Duodenal mucosa (tissue), 2 donors: ENCODE measurements around the gene KLHL34.

ENCODE experiments used
- H3K27ac ChIP-seq: one replicate; pipeline ENCODE4 v1.7.0; 2013; ENCODE audit warnings: low read depth, low read length
- H3K27me3 ChIP-seq, 2 donors: one replicate each; pipeline ENCODE4 v1.7.0; 2013; ENCODE audit warnings: low read length in 2 of 2, control low read depth in 1 of 2; ENCODE audit not compliant: insufficient read depth in 2 of 2, control insufficient read depth in 1 of 2
- H3K36me3 ChIP-seq, 2 donors: one replicate each; pipeline ENCODE4 v1.7.0; 2013; ENCODE audit warnings: low read length in 2 of 2, control low read depth in 1 of 2; ENCODE audit not compliant: insufficient read depth in 2 of 2, control insufficient read depth in 1 of 2
- H3K4me1 ChIP-seq, 2 donors: one replicate each; pipeline ENCODE4 v1.7.0; 2013; ENCODE audit warnings: low read length in 2 of 2, control low read depth in 1 of 2; ENCODE audit not compliant: insufficient read depth in 2 of 2, control insufficient read depth in 1 of 2
- H3K4me3 ChIP-seq, 2 donors: one replicate each; pipeline ENCODE4 v1.7.0; 2013; ENCODE audit warnings: low read length in 2 of 2, low read depth in 1 of 2
- H3K9ac ChIP-seq, 2 donors: one replicate each; pipeline ENCODE4 v1.7.0; 2013; ENCODE audit warnings: low read length in 2 of 2, low read depth in 1 of 2
- H3K9me3 ChIP-seq, 2 donors: one replicate each; pipeline ENCODE4 v1.7.0; 2013; ENCODE audit warnings: low read length in 2 of 2, control low read depth in 1 of 2; ENCODE audit not compliant: control insufficient read depth in 1 of 2

Gene KLHL34

GRCh38 chrX:21675931-21676330 is 17.8 kb upstream of the KLHL34 start:
- Histone ChIP-seq H3K9me3 (no peaks in the 10 kb centered on the region), H3K27me3 (no peaks in the 10 kb centered on the region), H3K36me3 (no peaks in the 10 kb centered on the region), H3K9ac (no peak overlapping the region), H3K4me3 (no peak overlapping the region), H3K4me1 (no peaks in the 10 kb centered on the region), H3K27ac (no peak overlapping the region)

DNA sequence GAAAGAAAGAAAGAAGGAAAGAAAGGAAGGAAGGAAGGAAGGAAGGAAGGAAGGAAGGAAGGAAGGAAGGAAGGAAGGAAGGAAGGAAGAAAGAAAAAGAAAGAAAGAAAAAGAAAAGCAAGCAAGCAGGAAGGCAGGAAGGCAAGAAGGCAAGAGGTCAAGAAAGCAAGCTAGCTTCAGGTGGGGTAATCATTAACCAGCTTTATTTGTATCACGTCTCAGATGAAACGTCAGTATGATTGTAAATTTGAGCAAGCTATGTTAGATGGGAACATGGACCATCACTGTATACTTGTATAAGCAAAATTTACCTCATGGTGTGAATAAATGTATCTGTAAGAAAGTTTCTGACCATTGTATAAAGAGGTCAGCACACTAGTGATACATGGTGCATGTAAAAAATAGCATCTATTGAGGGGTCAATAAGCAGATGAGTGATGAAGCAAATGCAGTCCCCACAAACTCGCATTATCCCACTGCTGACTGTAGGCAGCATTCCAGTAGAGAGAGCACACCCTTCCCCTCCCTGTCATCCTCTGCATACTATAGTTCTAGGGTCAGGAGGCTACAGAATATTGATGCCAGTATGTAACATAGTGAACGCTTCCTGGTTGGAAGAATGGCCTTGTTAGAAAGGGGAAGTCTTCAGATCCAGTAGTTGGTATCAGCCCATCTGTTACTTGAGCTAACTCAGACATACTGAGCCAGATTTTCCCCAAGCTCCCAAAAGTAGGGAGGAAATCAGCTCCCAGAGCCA is 16.5 kb upstream of the KLHL34 start:
- Histone ChIP-seq H3K27ac (no peak overlapping the region), H3K9me3 (no peaks in the 10 kb centered on the region)

GRCh38 chrX:21666679-21667078 is 8.5 kb upstream of the KLHL34 start:
- Histone ChIP-seq H3K27ac (no peak overlapping the region), H3K9me3 (no peaks in the 10 kb centered on the region), H3K9ac (no peak overlapping the region), H3K4me3 (no peak overlapping the region), H3K36me3 (no peaks in the 10 kb centered on the region), H3K27me3 (no peaks in the 10 kb centered on the region), H3K4me1 (no peaks in the 10 kb centered on the region)

More for the DNA sequence above, 16.5 kb upstream of the KLHL34 start:
- H3K4me1 ChIP-seq: no peaks in the 10 kb centered on the region
- H3K36me3 ChIP-seq: no peaks in the 10 kb centered on the region
- no peak overlapping the region for H3K4me3 ChIP-seq
- no peaks in the 10 kb centered on the region for H3K27me3 ChIP-seq
- no peak overlapping the region for H3K9ac ChIP-seq

GRCh38 chrX:21666252-21666651 is 8.1 kb upstream of the KLHL34 start:
- no peaks in the 10 kb centered on the region for H3K4me1 ChIP-seq
- no peaks in the 10 kb centered on the region for H3K27me3 ChIP-seq
- H3K9me3 ChIP-seq: no peaks in the 10 kb centered on the region
- no peak overlapping the region for H3K9ac ChIP-seq
- H3K36me3 ChIP-seq: no peaks in the 10 kb centered on the region
- H3K27ac ChIP-seq: no peak overlapping the region
- H3K4me3 ChIP-seq: no peak overlapping the region

- Histone ChIP-seq H3K4me3 (no peak overlapping the region), H3K36me3 (no peaks in the 10 kb centered on the region), H3K9me3 (no peaks in the 10 kb centered on the region), H3K9ac (no peak overlapping the region), H3K27me3 (no peaks in the 10 kb centered on the region), H3K27ac (no peak overlapping the region), H3K4me1 (no peaks in the 10 kb centered on the region)
Observed at GRCh38 chrX:21662761-21663160, 4.6 kb upstream of the KLHL34 start.

DNA sequence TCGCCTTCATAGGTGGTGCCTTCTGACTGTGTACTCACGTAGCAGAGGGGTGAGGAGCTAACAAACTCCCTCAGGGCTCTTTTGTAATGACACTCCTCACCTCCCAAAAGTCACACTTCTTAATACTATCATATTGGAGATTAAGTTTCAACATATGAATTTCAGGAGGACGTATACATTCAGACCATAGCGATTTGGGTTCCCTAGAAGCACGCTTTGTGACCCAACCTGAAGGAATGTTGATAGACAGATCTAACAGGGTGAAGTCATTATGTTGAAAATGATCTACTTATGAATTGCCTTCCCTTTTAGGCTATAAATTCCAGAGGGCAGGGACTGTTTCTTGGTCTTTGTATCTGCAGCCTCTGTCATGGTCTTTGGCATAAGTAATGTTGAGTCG is 3.2 kb upstream of the KLHL34 start:
- no peaks in the 10 kb centered on the region for H3K36me3 ChIP-seq
- H3K4me3 ChIP-seq: no peak overlapping the region
- no peak overlapping the region for H3K27ac ChIP-seq
- no peaks in the 10 kb centered on the region for H3K27me3 ChIP-seq
- no peaks in the 10 kb centered on the region for H3K4me1 ChIP-seq
- no peaks in the 10 kb centered on the region for H3K9me3 ChIP-seq
- H3K9ac ChIP-seq: no peak overlapping the region

DNA sequence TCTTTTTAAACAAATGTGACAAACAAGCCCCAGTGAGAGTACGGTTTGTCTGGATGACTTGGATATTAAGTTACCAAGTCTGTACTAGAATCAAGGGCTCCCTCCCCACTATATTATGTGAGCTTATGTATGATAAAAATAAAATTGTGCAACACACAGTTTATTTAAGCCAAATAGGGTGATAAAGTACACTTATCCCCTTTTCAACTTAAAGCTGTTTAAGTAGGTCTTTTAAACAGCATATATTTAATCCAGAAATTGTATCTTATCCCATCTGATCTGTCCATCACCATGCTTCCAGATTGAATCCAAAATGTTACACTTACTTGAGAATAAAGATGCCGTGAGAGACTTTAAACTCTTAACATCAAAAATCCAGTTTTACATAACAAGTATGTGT is 2.0 kb upstream of the KLHL34 start:
- no peaks in the 10 kb centered on the region for H3K4me1 ChIP-seq
- no peaks in the 10 kb centered on the region for H3K27me3 ChIP-seq
- H3K4me3 ChIP-seq: no peak overlapping the region
- no peaks in the 10 kb centered on the region for H3K9me3 ChIP-seq
- H3K36me3 ChIP-seq: no peaks in the 10 kb centered on the region
- no peak overlapping the region for H3K27ac ChIP-seq
- no peak overlapping the region for H3K9ac ChIP-seq

- Histone ChIP-seq H3K4me1 (no peaks in the 10 kb centered on the region), H3K9me3 (no peaks in the 10 kb centered on the region), H3K36me3 (no peaks in the 10 kb centered on the region), H3K27ac (no peak overlapping the region), H3K4me3 (peak overlapping the region; percentile 60 to 67), H3K9ac (peak overlapping the region in 1 of 2 donors; percentile 65), H3K27me3 (no peaks in the 10 kb centered on the region)
Observed at GRCh38 chrX:21659320-21659719, 1.2 kb upstream of the KLHL34 start.

GRCh38 chrX:21658746-21659145 is 616 bp upstream of the KLHL34 start:
- H3K4me3 ChIP-seq: peak overlapping the region; percentile 60 to 67
- no peaks in the 10 kb centered on the region for H3K9me3 ChIP-seq
- peak overlapping the region in 1 of 2 donors; percentile 65 for H3K9ac ChIP-seq
- H3K4me1 ChIP-seq: no peaks in the 10 kb centered on the region
- no peaks in the 10 kb centered on the region for H3K27me3 ChIP-seq
- no peak overlapping the region for H3K27ac ChIP-seq
- no peaks in the 10 kb centered on the region for H3K36me3 ChIP-seq

DNA sequence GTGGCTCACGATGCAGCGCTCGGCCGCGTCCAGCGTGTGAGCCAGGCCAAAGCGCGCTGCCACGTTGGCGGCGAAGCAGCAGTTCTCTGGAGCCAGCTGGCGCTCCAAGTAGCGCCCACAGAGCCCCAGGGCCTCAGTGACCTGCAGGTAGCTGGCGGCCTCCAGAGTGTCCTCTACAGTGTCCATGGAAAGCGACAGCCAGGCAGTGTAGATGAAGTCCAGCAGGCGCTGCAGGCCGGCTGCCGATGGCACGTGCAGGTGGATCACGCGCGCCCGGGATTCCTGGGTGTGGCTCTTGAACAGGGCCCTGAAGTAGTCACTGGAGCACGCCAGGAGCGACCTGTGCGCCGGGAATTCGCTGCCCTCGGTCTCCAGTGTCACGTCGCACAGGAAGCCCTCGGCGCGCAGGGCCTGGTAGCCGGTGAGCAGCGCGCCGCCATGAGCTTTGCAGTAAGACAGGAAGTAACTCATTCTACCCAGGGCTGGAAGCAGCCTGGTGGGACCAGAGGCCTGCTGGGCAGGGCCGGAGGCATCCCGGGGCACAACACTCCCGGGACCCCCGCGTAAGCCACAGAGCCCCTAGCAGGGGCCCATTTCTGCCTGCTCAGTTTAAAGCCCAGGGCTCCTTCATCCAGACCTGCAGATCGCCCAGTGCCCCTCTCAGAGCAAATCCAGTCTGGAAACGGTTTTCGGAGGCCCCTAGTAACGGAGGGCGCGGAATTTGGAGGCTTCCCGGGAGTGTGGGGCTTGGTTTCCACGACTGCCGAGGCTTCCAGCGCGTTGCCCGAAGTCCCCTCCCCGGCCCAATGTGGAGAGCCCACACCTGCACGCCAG is 595 bp downstream of the KLHL34 start:
- no peaks in the 10 kb centered on the region for H3K9me3 ChIP-seq
- H3K27me3 ChIP-seq: no peaks in the 10 kb centered on the region
- peak overlapping the region in 1 of 2 donors; percentile 60 for H3K4me3 ChIP-seq
- no peak overlapping the region for H3K9ac ChIP-seq
- no peaks in the 10 kb centered on the region for H3K4me1 ChIP-seq
- no peaks in the 10 kb centered on the region for H3K36me3 ChIP-seq
- no peak overlapping the region for H3K27ac ChIP-seq
